ENCODE results near the gene TXNL4B.

GRCh38 chr16:72128701-72129100 is 35.3 kb upstream of the TXNL4B start:
- TF ChIP-seq E2F1 (CRISPR knock-in tag; IDR thresholded peaks at IDR 0.05) = no peak
- no peak for TF ChIP-seq TEAD4 (CRISPR knock-in tag; IDR thresholded peaks at IDR 0.05)
- TF ChIP-seq, protein P1, sequence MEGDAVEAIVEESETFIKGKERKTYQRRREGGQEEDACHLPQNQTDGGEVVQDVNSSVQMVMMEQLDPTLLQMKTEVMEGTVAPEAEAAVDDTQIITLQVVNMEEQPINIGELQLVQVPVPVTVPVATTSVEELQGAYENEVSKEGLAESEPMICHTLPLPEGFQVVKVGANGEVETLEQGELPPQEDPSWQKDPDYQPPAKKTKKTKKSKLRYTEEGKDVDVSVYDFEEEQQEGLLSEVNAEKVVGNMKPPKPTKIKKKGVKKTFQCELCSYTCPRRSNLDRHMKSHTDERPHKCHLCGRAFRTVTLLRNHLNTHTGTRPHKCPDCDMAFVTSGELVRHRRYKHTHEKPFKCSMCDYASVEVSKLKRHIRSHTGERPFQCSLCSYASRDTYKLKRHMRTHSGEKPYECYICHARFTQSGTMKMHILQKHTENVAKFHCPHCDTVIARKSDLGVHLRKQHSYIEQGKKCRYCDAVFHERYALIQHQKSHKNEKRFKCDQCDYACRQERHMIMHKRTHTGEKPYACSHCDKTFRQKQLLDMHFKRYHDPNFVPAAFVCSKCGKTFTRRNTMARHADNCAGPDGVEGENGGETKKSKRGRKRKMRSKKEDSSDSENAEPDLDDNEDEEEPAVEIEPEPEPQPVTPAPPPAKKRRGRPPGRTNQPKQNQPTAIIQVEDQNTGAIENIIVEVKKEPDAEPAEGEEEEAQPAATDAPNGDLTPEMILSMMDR (IDR thresholded peaks at IDR 0.05) = no peak
- TF ChIP-seq NFE2L1 (CRISPR knock-in tag; IDR thresholded peaks at IDR 0.05) = no peak
- no peak for TF ChIP-seq JUN (CRISPR knock-in tag; IDR thresholded peaks at IDR 0.05)
- TF ChIP-seq ATF3 (CRISPR knock-in tag; conservative IDR thresholded peaks at IDR 0.05) = no peak
- TF ChIP-seq IRF1 (CRISPR knock-in tag; IDR thresholded peaks at IDR 0.05) = no peak
- TF ChIP-seq ATF1 (CRISPR knock-in tag; IDR thresholded peaks at IDR 0.05) = no peak
- no peak for TF ChIP-seq RELA (CRISPR knock-in tag; IDR thresholded peaks at IDR 0.05; ENCODE audit: borderline replicate concordance)

All from WTC11 (cell line).